Hepatocyte (in vitro differentiated cells): ENCODE results near the gene MAP3K6.

Source experiments
- EZH2 ChIP-seq: fragments of 200-600 bp; sonication (generic); IDR thresholded peaks from 2 replicates; pipeline ENCODE4 v1.6.1; 2016; ENCODE audit warnings: antibody characterized with exemption, mild to moderate bottlenecking, borderline replicate concordance
- TF ChIP-seq, protein P1 (sequence below): fragments of 200-600 bp; sonication (generic); IDR thresholded peaks from 2 replicates; pipeline ENCODE4 v1.5.1; 2016; ENCODE audit warnings: antibody characterized with exemption, mild to moderate bottlenecking; ENCODE audit not compliant: poor library complexity

GRCh38 chr1:27307874-27308598, 58.7 kb downstream of the MAP3K6 start:
- TF ChIP-seq, protein P1, sequence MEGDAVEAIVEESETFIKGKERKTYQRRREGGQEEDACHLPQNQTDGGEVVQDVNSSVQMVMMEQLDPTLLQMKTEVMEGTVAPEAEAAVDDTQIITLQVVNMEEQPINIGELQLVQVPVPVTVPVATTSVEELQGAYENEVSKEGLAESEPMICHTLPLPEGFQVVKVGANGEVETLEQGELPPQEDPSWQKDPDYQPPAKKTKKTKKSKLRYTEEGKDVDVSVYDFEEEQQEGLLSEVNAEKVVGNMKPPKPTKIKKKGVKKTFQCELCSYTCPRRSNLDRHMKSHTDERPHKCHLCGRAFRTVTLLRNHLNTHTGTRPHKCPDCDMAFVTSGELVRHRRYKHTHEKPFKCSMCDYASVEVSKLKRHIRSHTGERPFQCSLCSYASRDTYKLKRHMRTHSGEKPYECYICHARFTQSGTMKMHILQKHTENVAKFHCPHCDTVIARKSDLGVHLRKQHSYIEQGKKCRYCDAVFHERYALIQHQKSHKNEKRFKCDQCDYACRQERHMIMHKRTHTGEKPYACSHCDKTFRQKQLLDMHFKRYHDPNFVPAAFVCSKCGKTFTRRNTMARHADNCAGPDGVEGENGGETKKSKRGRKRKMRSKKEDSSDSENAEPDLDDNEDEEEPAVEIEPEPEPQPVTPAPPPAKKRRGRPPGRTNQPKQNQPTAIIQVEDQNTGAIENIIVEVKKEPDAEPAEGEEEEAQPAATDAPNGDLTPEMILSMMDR, result no peak
- TF ChIP-seq EZH2, result no peak
